ENCODE measurements around the gene DGKB. TPM values are rescaled to one million over a fixed set of nuclear protein-coding genes. Genes with fewer than 3 reads are reported as not detected.

The DGKB gene
- total and polyA plus RNA-seq, 2 experiments from 2014 or later = 0.28 to 1.7 TPM

- H3K4me1 ChIP-seq (ENCODE audit: insufficient read depth) = no peaks in the 10 kb centered on the region
- no peak overlapping the region for H3K4me3 ChIP-seq
- TF ChIP-seq CTCF (IDR thresholded peaks at IDR 0.05; ENCODE audit: poor library complexity) (no peak), EZH2 (IDR thresholded peaks at IDR 0.05; ENCODE audit: borderline replicate concordance) (no peak), EZH2phosphoT487 (IDR thresholded peaks at IDR 0.05; ENCODE audit: low read depth, severe bottlenecking, unreplicated experiment) (no peak)
- H3K27me3 ChIP-seq = no peaks in the 10 kb centered on the region
- no peak for DNase-seq (ENCODE audit: low spot score)
- H3K36me3 ChIP-seq (replicated peaks; ENCODE audit: insufficient read depth, low read depth) = no peaks in the 10 kb centered on the region
- no peak overlapping the region for H3K27ac ChIP-seq
- no peaks in the 10 kb centered on the region for H3K79me2 ChIP-seq
- H2AFZ ChIP-seq = no peak overlapping the region
- H3K9me3 ChIP-seq (ENCODE audit: low read depth) = no peaks in the 10 kb centered on the region
- no peaks in the 10 kb centered on the region for H4K20me1 ChIP-seq (ENCODE audit: insufficient read depth, poor library complexity, severe bottlenecking)
- no peak overlapping the region for H3K4me2 ChIP-seq
- no peaks in the 10 kb centered on the region for H3K9me2 ChIP-seq (replicated peaks; ENCODE audit: insufficient read depth)
- WGBS (ENCODE audit: low lambda C conversion rate, missing lambda C conversion rate) = 98% methylated on average over 2 of the region's 2 CpGs
These were observed 758.0 kb downstream of the DGKB start for GRCh38 chr7:14144538-14144937.

- TF ChIP-seq EZH2 (IDR thresholded peaks at IDR 0.05; ENCODE audit: borderline replicate concordance) (no peak), EZH2phosphoT487 (IDR thresholded peaks at IDR 0.05; ENCODE audit: low read depth, severe bottlenecking, unreplicated experiment) (no peak)
- Histone ChIP-seq H3K79me2 (no peaks in the 10 kb centered on the region), H3K9me3 (ENCODE audit: low read depth) (no peaks in the 10 kb centered on the region), H3K27me3 (no peaks in the 10 kb centered on the region), H3K4me3 (no peak overlapping the region), H2AFZ (no peak overlapping the region), H3K4me1 (ENCODE audit: insufficient read depth) (no peaks in the 10 kb centered on the region), H3K4me2 (no peak overlapping the region), H3K9me2 (replicated peaks; ENCODE audit: insufficient read depth) (no peaks in the 10 kb centered on the region), H3K27ac (no peak overlapping the region), H3K36me3 (replicated peaks; ENCODE audit: insufficient read depth, low read depth) (no peaks in the 10 kb centered on the region), H4K20me1 (ENCODE audit: insufficient read depth, poor library complexity, severe bottlenecking) (no peaks in the 10 kb centered on the region)
- 76% methylated on average over 1 of the region's 1 CpG for WGBS (ENCODE audit: low lambda C conversion rate, missing lambda C conversion rate)
- DNase-seq (ENCODE audit: low spot score) = no peak
These were observed 758.4 kb downstream of the DGKB start for GRCh38 chr7:14144109-14144508.

- Histone ChIP-seq H4K20me1 (ENCODE audit: insufficient read depth, poor library complexity, severe bottlenecking) (no peaks in the 10 kb centered on the region), H3K36me3 (replicated peaks; ENCODE audit: insufficient read depth, low read depth) (no peaks in the 10 kb centered on the region), H3K4me2 (no peak overlapping the region), H3K79me2 (no peaks in the 10 kb centered on the region), H2AFZ (no peak overlapping the region), H3K4me1 (ENCODE audit: insufficient read depth) (no peaks in the 10 kb centered on the region), H3K4me3 (no peak overlapping the region), H3K27me3 (no peaks in the 10 kb centered on the region), H3K9me2 (replicated peaks; ENCODE audit: insufficient read depth) (no peaks in the 10 kb centered on the region), H3K27ac (no peak overlapping the region), H3K9me3 (ENCODE audit: low read depth) (no peaks in the 10 kb centered on the region)
- TF ChIP-seq CTCF (IDR thresholded peaks at IDR 0.05; ENCODE audit: poor library complexity) = no peak
- no peak for TF ChIP-seq EZH2phosphoT487 (IDR thresholded peaks at IDR 0.05; ENCODE audit: low read depth, severe bottlenecking, unreplicated experiment)
- no peak for TF ChIP-seq EZH2 (IDR thresholded peaks at IDR 0.05; ENCODE audit: borderline replicate concordance)
- no peak for DNase-seq (ENCODE audit: low spot score)
- 80% methylated on average over 2 of the region's 2 CpGs for WGBS (ENCODE audit: low lambda C conversion rate, missing lambda C conversion rate)
These were observed 764.9 kb downstream of the DGKB start for GRCh38 chr7:14137676-14138075.

GRCh38 chr7:14133752-14134151 lies 768.8 kb downstream of the DGKB start:
- H3K4me1 ChIP-seq (ENCODE audit: insufficient read depth) = no peaks in the 10 kb centered on the region
- TF ChIP-seq EZH2phosphoT487 (IDR thresholded peaks at IDR 0.05; ENCODE audit: low read depth, severe bottlenecking, unreplicated experiment) (no peak), CTCF (IDR thresholded peaks at IDR 0.05; ENCODE audit: poor library complexity) (no peak), EZH2 (IDR thresholded peaks at IDR 0.05; ENCODE audit: borderline replicate concordance) (no peak)
- H3K27ac ChIP-seq = no peak overlapping the region
- H4K20me1 ChIP-seq (ENCODE audit: insufficient read depth, poor library complexity, severe bottlenecking) = no peaks in the 10 kb centered on the region
- WGBS (ENCODE audit: low lambda C conversion rate, missing lambda C conversion rate) = 76% methylated on average over 1 of the region's 1 CpG
- H3K36me3 ChIP-seq (replicated peaks; ENCODE audit: insufficient read depth, low read depth) = no peaks in the 10 kb centered on the region
- H3K9me2 ChIP-seq (replicated peaks; ENCODE audit: insufficient read depth) = no peaks in the 10 kb centered on the region
- no peak for DNase-seq (ENCODE audit: low spot score)
- H3K4me3 ChIP-seq = no peak overlapping the region
- H3K4me2 ChIP-seq = no peak overlapping the region
- no peaks in the 10 kb centered on the region for H3K9me3 ChIP-seq (ENCODE audit: low read depth)
- H2AFZ ChIP-seq = no peak overlapping the region
- no peaks in the 10 kb centered on the region for H3K79me2 ChIP-seq
- H3K27me3 ChIP-seq = no peaks in the 10 kb centered on the region
